GM04503 (cell line): ENCODE measurements around the gene ATF7IP2.
"Not testable (repeated sequence)": the region's sequence is repeated elsewhere in the genome, so short reads cannot be mapped to it uniquely, and the experiment has no call there.

ENCODE experiments used
- DNase-seq: peaks from one replicate; pipeline ENCODE4 v3.0.0-alpha.2; 2012; ENCODE audit warnings: low read depth

Gene ATF7IP2

GRCh38 chr16:10376229-10376628 lies 9.6 kb upstream of the ATF7IP2 start:
- DNase-seq, result no peak

GRCh38 chr16:10383626-10384025 lies 2.2 kb upstream of the ATF7IP2 start:
- no peak for DNase-seq

- DNase-seq, result no peak
Observed at GRCh38 chr16:10386517-10387100, 748 bp downstream of the ATF7IP2 start.

- no peak for DNase-seq
Observed at GRCh38 chr16:10387188-10387617, 1.3 kb downstream of the ATF7IP2 start.

- DNase-seq, result no peak
Observed at GRCh38 chr16:10388988-10389387, 3.1 kb downstream of the ATF7IP2 start.

- DNase-seq, result no peak
Observed at GRCh38 chr16:10390330-10390729, 4.5 kb downstream of the ATF7IP2 start.

- DNase-seq, result no peak
Observed at GRCh38 chr16:10390867-10391266, 5.0 kb downstream of the ATF7IP2 start.

- no peak for DNase-seq
Observed at GRCh38 chr16:10391339-10391738, 5.5 kb downstream of the ATF7IP2 start.

GRCh38 chr16:10402975-10403374 lies 17.1 kb downstream of the ATF7IP2 start:
- no peak for DNase-seq

- DNase-seq, result no peak
Observed at GRCh38 chr16:10405386-10405939, 19.6 kb downstream of the ATF7IP2 start.

- DNase-seq, result no peak
Observed at GRCh38 chr16:10408824-10409381, 23.0 kb downstream of the ATF7IP2 start.

- DNase-seq, result not testable (repeated sequence)
Observed at GRCh38 chr16:10409713-10410112, 23.9 kb downstream of the ATF7IP2 start.

GRCh38 chr16:10410469-10410868 lies 24.6 kb downstream of the ATF7IP2 start:
- no peak for DNase-seq

- no peak for DNase-seq
Observed at GRCh38 chr16:10412935-10413601, 27.2 kb downstream of the ATF7IP2 start.

- not testable (repeated sequence) for DNase-seq
Observed at GRCh38 chr16:10418204-10418603, 32.3 kb downstream of the ATF7IP2 start.

- DNase-seq, result no peak
Observed at GRCh38 chr16:10419701-10420100, 33.8 kb downstream of the ATF7IP2 start.

- no peak for DNase-seq
Observed at GRCh38 chr16:10421596-10421995, 35.7 kb downstream of the ATF7IP2 start.

GRCh38 chr16:10428433-10429168 lies 42.7 kb downstream of the ATF7IP2 start:
- no peak for DNase-seq

- DNase-seq, result not testable (repeated sequence)
Observed at GRCh38 chr16:10429299-10429969, 43.6 kb downstream of the ATF7IP2 start.

- no peak for DNase-seq
Observed at GRCh38 chr16:10441726-10442125, 55.9 kb downstream of the ATF7IP2 start.

GRCh38 chr16:10447289-10447688 lies 61.4 kb downstream of the ATF7IP2 start:
- no peak for DNase-seq
